Esophagus squamous epithelium (tissue), 4 donors: Measurements from ENCODE around the gene NFKB1.

Source experiments
- POLR2A ChIP-seq, 4 donors: fragments of 450-650 bp; IDR thresholded peaks; one replicate each; pipeline ENCODE4 v1.6.1; 2017; ENCODE audit warnings: antibody characterized with exemption in 4 of 4, mild to moderate bottlenecking in 4 of 4, moderate library complexity in 3 of 4
- TF ChIP-seq, protein P1 (sequence below), 6 experiments: fragments of 450-650 bp in 4 of 6; fragments of 200-600 bp in 2 of 6; sonication (generic) in 2 of 6; IDR thresholded peaks; one replicate each; pipeline ENCODE4 v1.5.1; 2016 to 2019; ENCODE audit warnings: antibody characterized with exemption in 6 of 6, mild to moderate bottlenecking in 4 of 6, moderate library complexity in 4 of 6

DNA sequence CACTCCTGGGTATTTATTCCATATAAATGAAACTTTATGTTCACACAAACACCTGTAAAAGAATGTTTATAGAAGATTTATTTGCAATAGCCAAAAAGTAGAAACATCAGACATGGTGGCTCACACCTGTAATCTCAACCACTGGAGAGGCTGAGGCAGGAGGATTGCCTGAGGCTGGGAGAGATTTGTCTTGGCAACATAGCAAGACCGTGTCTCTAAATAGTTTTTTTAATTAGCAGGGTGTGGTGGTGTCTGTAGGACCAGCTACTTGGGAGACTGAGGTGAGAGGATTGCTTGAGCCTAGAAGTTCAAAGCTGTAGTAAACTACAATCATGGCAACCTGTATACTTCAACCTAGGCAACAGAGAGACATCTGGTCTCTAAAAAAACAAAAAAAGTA is 27.7 kb upstream of the NFKB1 start:
- TF ChIP-seq, protein P1, sequence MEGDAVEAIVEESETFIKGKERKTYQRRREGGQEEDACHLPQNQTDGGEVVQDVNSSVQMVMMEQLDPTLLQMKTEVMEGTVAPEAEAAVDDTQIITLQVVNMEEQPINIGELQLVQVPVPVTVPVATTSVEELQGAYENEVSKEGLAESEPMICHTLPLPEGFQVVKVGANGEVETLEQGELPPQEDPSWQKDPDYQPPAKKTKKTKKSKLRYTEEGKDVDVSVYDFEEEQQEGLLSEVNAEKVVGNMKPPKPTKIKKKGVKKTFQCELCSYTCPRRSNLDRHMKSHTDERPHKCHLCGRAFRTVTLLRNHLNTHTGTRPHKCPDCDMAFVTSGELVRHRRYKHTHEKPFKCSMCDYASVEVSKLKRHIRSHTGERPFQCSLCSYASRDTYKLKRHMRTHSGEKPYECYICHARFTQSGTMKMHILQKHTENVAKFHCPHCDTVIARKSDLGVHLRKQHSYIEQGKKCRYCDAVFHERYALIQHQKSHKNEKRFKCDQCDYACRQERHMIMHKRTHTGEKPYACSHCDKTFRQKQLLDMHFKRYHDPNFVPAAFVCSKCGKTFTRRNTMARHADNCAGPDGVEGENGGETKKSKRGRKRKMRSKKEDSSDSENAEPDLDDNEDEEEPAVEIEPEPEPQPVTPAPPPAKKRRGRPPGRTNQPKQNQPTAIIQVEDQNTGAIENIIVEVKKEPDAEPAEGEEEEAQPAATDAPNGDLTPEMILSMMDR (IDR thresholded peaks at IDR 0.05), result no peak
- TF ChIP-seq POLR2A (IDR thresholded peaks at IDR 0.05), result no peak
